HG02623 (cell line): ENCODE data around the gene ISCU.
"Not testable (repeated sequence)": the region's sequence is repeated elsewhere in the genome, so short reads cannot be mapped to it uniquely, and the experiment has no call there.

Experiments
- ATAC-seq: cut with Tn5 transposase; IDR thresholded peaks from one replicate; pipeline ENCODE4 v1.9.1; 2021; ENCODE audit warnings: moderate library complexity; ENCODE audit not compliant: unreplicated experiment

Gene ISCU

GRCh38 chr12:108586306-108586705 is 23.9 kb downstream of the ISCU start:
- no peak for ATAC-seq

DNA sequence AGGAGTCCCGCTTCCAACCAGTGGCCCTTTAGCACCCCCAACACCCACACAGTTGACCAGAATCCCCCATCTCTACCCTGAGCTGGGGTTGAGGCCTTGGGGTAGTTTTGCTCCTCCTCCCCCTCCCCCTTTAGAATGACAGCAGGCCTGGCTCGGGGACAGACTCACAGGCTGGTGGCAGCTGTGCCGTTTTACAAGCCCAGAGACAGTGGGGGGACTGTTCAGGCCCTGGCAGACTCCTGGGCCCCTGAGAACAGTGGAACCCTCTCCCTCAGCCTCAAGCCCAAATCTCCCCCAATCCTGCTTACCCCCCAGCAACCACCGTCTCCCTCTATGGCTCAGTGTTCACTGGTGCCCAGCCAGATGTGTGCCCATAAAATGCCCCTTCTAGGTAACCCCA is 25.4 kb downstream of the ISCU start:
- ATAC-seq = no peak

GRCh38 chr12:108589028-108589839 is 26.8 kb downstream of the ISCU start:
- ATAC-seq = no peak

GRCh38 chr12:108589840-108590229 is 27.4 kb downstream of the ISCU start:
- ATAC-seq = no peak

DNA sequence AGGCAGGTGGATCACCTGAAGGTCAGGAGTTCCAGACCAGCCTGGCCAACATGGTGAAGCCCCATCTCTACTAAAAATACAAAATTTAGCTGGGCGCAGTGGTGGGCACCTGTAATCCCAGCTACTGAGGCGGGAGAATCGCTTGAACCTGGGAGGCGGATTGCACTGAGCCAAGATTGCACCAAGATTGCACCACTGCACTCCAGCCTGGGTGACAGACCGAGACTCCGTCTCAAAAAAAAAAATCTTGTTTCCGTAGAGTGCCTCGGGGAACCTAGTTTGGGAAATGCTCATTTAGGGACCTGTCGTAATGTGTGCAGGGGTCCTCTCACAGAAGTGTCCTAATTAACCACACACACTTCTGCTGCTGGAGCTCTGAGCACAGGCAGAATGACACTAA is 28.1 kb downstream of the ISCU start:
- not testable (repeated sequence) for ATAC-seq

- no peak for ATAC-seq
Observed at GRCh38 chr12:108591267-108591980, 29.0 kb downstream of the ISCU start.

DNA sequence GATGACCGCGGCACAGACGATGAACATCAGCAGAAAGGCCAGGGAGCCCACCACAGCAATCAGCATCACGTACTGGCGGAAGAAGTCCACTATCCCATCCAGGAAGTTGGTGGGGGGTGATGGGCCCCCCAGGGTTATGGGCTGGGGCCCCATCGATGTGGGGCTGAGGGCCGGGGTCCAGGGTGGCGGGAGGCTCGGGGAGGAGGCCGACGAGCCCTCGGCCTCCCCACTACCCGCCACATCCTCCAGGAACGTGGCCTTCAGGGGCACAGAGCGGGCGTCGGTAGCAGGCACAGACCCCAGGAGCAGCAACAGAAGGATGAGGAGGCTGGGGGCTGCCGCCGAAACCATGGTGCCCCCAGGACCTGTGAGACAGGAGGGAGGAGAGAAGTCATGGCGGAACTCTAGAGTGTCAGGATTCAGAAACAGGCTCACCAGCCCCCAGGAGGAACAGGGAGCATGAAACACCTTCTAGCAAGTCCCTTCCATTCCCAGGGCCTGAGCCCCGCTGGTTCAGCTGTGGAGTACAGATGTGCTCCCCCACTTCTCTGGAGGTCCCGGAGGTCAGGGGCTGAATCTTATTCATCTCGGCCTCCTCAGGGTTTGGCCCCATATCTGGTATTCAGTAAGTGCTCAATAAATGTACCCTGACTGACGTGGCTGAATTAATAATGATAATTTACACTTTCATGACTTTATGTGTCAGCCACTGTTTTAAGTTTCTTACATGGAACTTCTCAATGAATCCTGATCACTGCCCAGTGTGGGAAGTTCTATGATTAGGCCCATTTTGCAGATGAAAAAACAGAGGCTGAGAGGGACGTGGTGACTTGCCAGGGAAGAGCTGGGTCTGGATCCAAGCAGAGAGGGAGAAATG is 29.9 kb downstream of the ISCU start:
- no peak for ATAC-seq

- ATAC-seq = no peak
Observed at GRCh38 chr12:108594323-108594903, 32.0 kb downstream of the ISCU start.

DNA sequence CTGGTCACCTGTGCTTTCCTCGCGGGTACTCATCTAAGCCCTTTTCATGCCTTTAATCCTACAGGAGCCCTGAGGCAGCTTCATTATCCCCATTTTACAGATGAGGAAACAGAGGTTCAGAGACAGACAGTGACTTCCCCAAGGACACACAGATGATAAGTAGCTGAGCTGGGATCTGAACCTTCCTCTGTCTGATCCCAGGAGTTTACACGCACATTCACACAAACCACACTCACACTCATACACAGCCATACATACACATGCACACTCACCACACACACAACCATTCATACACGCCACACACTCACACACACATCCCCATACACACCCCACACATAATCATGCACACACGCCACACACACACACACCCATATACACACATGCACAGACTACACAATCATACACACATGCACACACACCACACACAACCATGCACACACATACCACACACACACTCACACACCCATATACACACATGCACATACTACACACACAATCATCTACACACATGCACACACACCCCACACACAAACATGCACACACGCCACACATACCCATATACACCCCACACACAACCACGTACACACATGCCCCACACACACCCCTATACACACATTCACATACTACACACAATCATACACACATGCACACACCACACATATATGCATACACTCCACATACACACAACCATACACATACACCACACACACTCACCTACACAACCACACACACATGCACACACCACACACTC is 32.7 kb downstream of the ISCU start:
- ATAC-seq = no peak

DNA sequence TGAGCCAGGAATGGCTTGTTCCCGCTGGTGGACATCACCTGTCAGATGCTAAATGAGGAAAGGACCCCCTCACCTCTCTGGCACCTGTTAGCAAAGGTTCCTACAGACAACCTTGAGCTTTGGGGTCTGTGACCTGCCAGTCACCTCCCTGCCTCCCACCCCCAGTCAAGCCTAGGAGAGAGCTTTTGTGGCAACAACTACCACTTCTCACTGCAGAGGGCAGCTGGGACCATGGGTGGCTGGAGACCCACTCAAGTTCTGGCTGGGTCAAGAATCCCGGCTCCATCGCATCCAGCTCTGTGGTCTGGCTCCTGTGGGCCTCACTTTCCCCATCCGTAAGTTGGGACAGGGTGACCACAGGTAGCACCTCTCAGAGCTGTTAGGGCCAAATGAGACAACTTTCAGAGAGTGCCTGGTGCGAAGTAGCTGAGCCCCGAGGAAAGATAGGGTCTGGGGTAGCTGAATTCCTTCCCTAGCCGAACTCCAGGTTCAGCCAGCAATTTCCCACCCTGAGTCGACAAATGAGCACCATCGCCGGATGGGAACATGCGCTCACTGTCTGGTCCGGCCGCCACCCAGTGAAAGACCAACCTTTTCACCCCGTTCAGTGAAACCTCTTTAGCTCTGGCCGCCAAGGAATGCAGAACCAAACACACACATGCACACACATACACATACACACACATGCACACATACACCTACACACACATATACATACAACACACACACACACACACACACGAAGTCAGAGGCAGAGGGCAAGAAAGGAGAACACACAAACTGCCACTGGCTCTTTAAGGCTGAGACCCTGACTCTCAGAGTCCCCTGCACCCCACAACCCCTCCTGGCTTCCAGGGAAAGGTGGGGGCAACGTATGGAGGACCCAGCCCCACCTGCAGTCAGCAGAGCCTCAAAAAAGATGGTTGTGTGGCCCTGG is 33.6 kb downstream of the ISCU start:
- no peak for ATAC-seq

DNA sequence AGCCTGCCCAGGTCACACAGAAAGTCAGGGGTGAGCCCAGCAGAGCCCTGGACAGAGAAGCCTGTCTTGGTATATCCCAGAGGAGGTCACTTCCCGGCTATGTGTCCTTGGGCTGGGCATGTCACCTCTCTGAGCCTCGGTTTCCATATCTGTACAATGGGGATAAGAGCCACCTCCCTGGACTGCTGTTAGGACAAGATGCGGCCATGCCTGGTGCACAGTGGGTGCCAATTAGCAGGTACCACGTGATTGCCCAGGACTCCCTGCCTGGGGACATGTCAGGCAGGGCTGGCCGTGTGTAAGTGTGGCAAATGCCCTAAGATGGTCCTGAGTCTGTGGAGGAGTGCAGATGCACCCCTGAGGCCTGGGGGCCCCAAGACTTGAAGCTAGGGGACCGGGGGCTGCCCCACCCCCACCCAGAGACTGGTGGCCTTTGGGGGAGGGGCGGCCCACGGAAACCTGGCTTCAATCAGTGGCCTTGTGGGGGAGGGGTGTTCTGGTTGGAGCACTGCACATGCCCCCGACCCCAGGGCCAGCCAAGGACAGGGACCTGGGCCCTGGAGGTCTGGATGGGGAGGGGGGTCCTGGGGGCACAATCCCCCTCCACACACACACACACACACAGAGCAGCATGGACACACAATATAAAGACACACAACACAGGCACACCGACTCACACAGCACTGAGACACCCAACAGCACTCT is 34.6 kb downstream of the ISCU start:
- no peak for ATAC-seq

DNA sequence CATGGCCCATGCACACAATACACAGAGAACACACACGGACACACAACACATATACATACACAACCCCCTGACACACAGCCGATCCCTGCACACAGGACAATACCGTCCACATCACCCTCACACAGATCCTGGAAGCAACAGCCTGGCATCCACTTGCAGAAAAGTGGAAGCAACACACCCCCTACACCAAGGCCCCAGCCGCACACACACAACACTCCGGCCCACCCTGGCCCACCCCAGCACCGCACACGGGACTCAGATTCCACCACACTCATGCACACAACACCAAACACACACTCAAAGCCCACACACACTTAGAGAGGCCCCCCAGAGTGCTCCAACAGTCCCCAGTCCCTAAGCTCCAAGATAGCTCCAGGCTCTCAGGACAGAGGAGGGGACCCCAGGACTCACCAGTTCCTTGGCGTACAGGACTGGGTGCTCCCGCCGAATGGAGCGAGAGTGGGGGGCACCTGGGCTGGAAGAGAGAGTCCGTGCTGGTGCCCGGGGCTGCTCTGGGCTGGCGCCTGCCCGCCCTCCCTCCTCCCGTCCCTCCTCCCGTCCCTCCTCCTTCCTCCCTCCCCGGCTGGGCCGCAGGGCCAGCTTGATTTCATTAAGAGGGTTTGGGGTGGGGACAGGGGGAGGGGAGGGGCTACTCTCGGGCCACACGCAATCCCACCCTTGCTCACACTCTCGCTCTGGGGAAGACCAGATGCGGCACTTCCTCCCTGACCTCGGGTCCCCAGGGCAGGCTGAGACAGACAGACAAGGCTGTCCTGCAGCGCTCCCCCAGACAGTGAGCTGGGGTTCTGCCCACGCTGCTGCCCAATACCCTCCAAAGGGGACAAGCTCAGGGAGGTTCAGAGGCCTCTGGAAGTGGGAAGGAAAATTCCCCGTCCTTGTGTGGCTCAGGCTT is 35.4 kb downstream of the ISCU start, which contains the start of gene TMEM119:
TMEM119 (minus strand) TSS at position 526 of the 913 bp plus-strand sequence. CDS start 5,701 bp downstream, outside the sequence.
- no peak for ATAC-seq

GRCh38 chr12:108598553-108599250 is 36.3 kb downstream of the ISCU start:
- no peak for ATAC-seq

DNA sequence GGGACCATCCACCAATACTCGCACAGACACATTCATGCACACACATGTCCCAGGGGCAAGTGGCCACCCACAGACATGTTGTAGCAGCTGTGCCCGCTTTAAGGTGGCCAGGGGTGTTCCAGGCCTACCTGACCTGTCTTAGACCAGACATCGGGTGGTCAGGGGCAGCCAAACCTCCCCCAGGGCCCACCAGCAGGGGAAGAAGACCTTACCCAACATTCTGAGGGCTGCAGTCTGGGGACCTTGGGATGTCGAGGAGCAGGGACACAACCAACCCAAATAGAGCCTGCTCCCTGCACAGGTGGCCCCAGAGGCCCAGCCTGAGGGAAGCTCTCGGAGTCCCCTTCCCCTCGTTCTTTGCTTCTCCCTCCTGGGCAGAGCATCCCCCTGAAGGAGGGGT is 37.1 kb downstream of the ISCU start:
- no peak for ATAC-seq

- no peak for ATAC-seq
Observed at GRCh38 chr12:108599948-108600701, 37.7 kb downstream of the ISCU start.

DNA sequence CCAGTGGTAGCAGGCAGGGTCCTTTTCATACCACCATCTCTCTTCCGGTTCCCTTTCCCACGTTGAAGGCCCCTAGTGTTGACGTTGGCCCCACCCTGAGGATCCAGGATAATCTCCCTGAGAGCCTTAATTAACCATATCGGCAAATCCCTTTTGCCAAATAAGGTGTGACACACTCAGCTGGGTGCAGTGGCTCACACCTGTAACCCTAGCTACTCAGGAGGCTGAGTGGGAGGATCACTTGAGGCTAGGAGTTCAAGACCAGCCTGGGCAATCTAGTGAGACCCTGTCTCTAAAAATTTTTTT is 38.3 kb downstream of the ISCU start:
- ATAC-seq = no peak
